K562 (cell line): ENCODE data around the gene FIS1. TPM values are rescaled to one million over a fixed set of nuclear protein-coding genes. Genes with fewer than 3 reads are reported as not detected.

Experiments used
- CBFA2T3 ChIP-seq: fragments of 450-650 bp; IDR thresholded peaks from 2 replicates; pipeline ENCODE4 v1.6.1; 2017
- GATAD2B ChIP-seq: fragments of 450-650 bp; IDR thresholded peaks from 2 replicates; pipeline ENCODE4 v1.6.1; 2017; ENCODE audit warnings: mild to moderate bottlenecking, borderline replicate concordance
- HOXB6 ChIP-seq: fragments of 250-450 bp; sonication (Bioruptor Pico); IDR thresholded peaks from 2 replicates; pipeline ENCODE4 v1.5.1; 2022; ENCODE audit warnings: mild to moderate bottlenecking, borderline replicate concordance
- MAFK ChIP-seq: IDR thresholded peaks from 2 replicates; pipeline ENCODE4 v1.6.1; 2011; ENCODE audit warnings: low read length, improper control_type of control experiment
- MBD2 ChIP-seq: sonication (generic); IDR thresholded peaks from 2 replicates; pipeline ENCODE4 v1.6.1; 2016; ENCODE audit warnings: low read depth, borderline replicate concordance
- NBN ChIP-seq: fragments of 450-650 bp; IDR thresholded peaks from 2 replicates; pipeline ENCODE4 v1.6.1; 2016; ENCODE audit warnings: low read depth, mild to moderate bottlenecking
- NCOA2 ChIP-seq, 2 experiments: fragments of 450-650 bp; IDR thresholded peaks; 2 replicates each; pipeline ENCODE4 v1.6.1; 2018; ENCODE audit warnings: mild to moderate bottlenecking in 2 of 2, moderate library complexity in 1 of 2; ENCODE audit not compliant: partially characterized antibody in 2 of 2
- NFE2 ChIP-seq: IDR thresholded peaks from 2 replicates; pipeline ENCODE4 v1.6.1; 2014; ENCODE audit warnings: antibody characterized with exemption, low read depth
- RFX1 ChIP-seq: fragments of 450-650 bp; IDR thresholded peaks from 2 replicates; pipeline ENCODE4 v1.6.1; 2016; ENCODE audit warnings: mild to moderate bottlenecking, moderate library complexity
- RUNX1 ChIP-seq: sonication (generic); IDR thresholded peaks from 2 replicates; pipeline ENCODE4 v1.6.1; 2016; ENCODE audit warnings: antibody characterized with exemption, low read depth
- SRF ChIP-seq, 2 experiments: fragments of 250-450, 450-650 bp in 1 of 2; sonication (Bioruptor Pico) in 1 of 2; sonication (generic) in 1 of 2; formaldehyde crosslinking; IDR thresholded peaks; 2 replicates each; pipeline versions ENCODE4 v1.5.0 to v1.5.1; 2020 to 2022; ENCODE audit warnings: mild to moderate bottlenecking in 1 of 2, missing genetic modification reagents in 1 of 2
- TAF1 ChIP-seq: IDR thresholded peaks from 2 replicates; pipeline ENCODE4 v1.6.1; 2011; ENCODE audit warnings: mild to moderate bottlenecking, low read length, moderate library complexity; ENCODE audit not compliant: insufficient read depth, control insufficient read depth, severe bottlenecking; ENCODE audit errors: extremely low read depth
- XRCC3 ChIP-seq: fragments of 450-650 bp; IDR thresholded peaks from 2 replicates; pipeline ENCODE4 v1.6.1; 2017; ENCODE audit warnings: mild to moderate bottlenecking, moderate library complexity
- ZEB2 ChIP-seq: fragments of 450-650 bp; IDR thresholded peaks from 2 replicates; pipeline ENCODE4 v1.6.1; 2016
- ZNF212 ChIP-seq: fragments of 450-650 bp; formaldehyde crosslinking; IDR thresholded peaks from 2 replicates; pipeline ENCODE4 v1.4.0; 2020; ENCODE audit warnings: mild to moderate bottlenecking
- ZNF239 ChIP-seq: fragments of 250-450 bp; sonication (Bioruptor Pico); IDR thresholded peaks from 2 replicates; pipeline ENCODE4 v1.4.0; 2020; ENCODE audit warnings: mild to moderate bottlenecking
- ZNF445 ChIP-seq: fragments of 250-450 bp; sonication (Bioruptor Pico); IDR thresholded peaks from 2 replicates; pipeline ENCODE4 v1.4.0; 2020; ENCODE audit warnings: low read depth, mild to moderate bottlenecking, moderate library complexity
- polyA plus RNA-seq, 8 experiments: library from polyadenylated mRNA; depleted of rRNA in 4 of 8; stranded (reverse) in 5 of 8; unstranded in 3 of 8; fragments of >200 nt; fragmentation: Nextera tagmentation in 2 of 8; fragmentation: Illumina TruSeq in 1 of 8; extraction: Ambion mirVana in 2 of 8; extraction: Trizol in 1 of 8; gene quantifications; 2 replicates each; pipeline versions ENCODE4 v1.2.1 to v1.2.3, GENCODE V29; 2011 to 2014; ENCODE audit warnings: inconsistent platforms in 1 of 8, missing spikeins in 1 of 8
- total RNA-seq, 7 experiments: library from RNA; depleted of rRNA in 6 of 7; stranded (reverse); fragments of >200 nt in 6 of 7; fragmentation: Illumina TruSeq in 2 of 7; extraction: Trizol in 2 of 7; gene quantifications; 2 replicates each; pipeline versions ENCODE4 v1.2.1 to v1.2.3, GENCODE V29; 2011 to 2021; ENCODE audit warnings: low replicate concordance in 1 of 7
- TF ChIP-seq, protein P1 (sequence below): sonication (generic); formaldehyde crosslinking; IDR thresholded peaks from 2 replicates; pipeline ENCODE4 v1.8.0; 2023; ENCODE audit warnings: missing genetic modification reagents, mild to moderate bottlenecking, borderline replicate concordance
- TF ChIP-seq, protein P2 (sequence below): sonication (generic); formaldehyde crosslinking; IDR thresholded peaks from 2 replicates; pipeline ENCODE4 v1.8.1; 2023; ENCODE audit warnings: mild to moderate bottlenecking, missing genetic modification reagents
- TF ChIP-seq, protein P3 (sequence below): fragments of 450-650 bp; IDR thresholded peaks from 2 replicates; pipeline ENCODE4 v1.6.1; 2018; ENCODE audit warnings: mild to moderate bottlenecking, low read depth; ENCODE audit not compliant: partially characterized antibody

FIS1 gene
- total and polyA plus RNA-seq, 9 of the 15 experiments (the other 6 are each of a cell fraction or from before 2014, with no cell fraction given) = 86.0 to 257 (median 144) TPM

DNA sequence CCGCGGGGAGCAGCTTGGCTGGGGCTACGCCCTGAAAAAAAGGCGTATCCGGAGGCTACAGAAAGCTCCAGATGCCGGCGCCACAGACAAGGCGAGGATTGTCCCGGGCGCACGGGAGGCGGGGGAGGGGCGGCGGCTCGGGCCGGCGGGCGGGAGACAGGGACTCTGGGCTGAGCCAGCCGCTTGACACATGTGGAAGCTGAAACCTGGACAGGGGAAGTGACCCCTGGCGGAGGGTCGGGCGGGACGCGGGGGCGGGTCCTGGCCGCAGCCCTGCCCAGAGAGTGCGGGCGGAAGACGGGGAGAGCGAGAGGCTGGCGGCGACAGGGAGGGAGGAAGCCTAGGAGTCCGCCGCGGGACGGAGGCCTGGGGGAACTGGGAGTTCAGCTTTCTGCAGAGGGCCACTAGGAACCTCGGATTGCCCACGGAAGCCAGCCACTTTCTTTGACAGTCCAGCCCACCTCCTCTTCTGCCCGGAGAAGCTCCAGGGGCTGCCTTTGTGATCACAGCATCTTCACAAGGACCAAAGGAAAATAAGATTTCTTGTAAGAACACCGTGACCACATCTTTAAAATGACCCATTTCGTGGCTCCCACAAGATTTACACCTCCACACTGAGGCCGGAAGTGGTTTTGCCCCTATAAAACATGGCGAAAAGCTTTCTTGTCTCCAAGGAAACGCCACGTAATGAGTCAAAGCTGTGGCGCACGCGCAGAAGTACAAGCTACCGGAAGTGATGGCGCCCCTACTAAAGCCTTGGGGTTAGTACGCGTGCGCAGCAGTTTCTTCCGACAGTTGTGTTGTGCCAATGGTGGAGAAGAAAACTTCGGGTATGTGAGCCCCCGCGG lies 27.3 kb downstream of the FIS1 start, which contains the start of the genes PLOD3 and ZNHIT1 (continued):
- TF ChIP-seq ZEB2 = no peak
- no peak for TF ChIP-seq MAFK
- peak; percentile 58 for TF ChIP-seq TAF1
- TF ChIP-seq NFE2 = no peak
- TF ChIP-seq NBN = 0 out of 2 replicates have a peak, but pooled peaks have one; percentile 27
- TF ChIP-seq ZNF445 (CRISPR knock-in tag) = no peak
- no peak for TF ChIP-seq HOXB6 (CRISPR knock-in tag)
- no peak for TF ChIP-seq XRCC3
- TF ChIP-seq RFX1 = peak; percentile 98
- TF ChIP-seq, protein P1, sequence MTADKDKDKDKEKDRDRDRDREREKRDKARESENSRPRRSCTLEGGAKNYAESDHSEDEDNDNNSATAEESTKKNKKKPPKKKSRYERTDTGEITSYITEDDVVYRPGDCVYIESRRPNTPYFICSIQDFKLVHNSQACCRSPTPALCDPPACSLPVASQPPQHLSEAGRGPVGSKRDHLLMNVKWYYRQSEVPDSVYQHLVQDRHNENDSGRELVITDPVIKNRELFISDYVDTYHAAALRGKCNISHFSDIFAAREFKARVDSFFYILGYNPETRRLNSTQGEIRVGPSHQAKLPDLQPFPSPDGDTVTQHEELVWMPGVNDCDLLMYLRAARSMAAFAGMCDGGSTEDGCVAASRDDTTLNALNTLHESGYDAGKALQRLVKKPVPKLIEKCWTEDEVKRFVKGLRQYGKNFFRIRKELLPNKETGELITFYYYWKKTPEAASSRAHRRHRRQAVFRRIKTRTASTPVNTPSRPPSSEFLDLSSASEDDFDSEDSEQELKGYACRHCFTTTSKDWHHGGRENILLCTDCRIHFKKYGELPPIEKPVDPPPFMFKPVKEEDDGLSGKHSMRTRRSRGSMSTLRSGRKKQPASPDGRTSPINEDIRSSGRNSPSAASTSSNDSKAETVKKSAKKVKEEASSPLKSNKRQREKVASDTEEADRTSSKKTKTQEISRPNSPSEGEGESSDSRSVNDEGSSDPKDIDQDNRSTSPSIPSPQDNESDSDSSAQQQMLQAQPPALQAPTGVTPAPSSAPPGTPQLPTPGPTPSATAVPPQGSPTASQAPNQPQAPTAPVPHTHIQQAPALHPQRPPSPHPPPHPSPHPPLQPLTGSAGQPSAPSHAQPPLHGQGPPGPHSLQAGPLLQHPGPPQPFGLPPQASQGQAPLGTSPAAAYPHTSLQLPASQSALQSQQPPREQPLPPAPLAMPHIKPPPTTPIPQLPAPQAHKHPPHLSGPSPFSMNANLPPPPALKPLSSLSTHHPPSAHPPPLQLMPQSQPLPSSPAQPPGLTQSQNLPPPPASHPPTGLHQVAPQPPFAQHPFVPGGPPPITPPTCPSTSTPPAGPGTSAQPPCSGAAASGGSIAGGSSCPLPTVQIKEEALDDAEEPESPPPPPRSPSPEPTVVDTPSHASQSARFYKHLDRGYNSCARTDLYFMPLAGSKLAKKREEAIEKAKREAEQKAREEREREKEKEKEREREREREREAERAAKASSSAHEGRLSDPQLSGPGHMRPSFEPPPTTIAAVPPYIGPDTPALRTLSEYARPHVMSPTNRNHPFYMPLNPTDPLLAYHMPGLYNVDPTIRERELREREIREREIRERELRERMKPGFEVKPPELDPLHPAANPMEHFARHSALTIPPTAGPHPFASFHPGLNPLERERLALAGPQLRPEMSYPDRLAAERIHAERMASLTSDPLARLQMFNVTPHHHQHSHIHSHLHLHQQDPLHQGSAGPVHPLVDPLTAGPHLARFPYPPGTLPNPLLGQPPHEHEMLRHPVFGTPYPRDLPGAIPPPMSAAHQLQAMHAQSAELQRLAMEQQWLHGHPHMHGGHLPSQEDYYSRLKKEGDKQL (CRISPR knock-in tag) = no peak
- peak; percentile 47 for TF ChIP-seq MBD2
- TF ChIP-seq CBFA2T3 = peak; percentile 36; the same call in 1 of the 2 replicates
- TF ChIP-seq, protein P2, sequence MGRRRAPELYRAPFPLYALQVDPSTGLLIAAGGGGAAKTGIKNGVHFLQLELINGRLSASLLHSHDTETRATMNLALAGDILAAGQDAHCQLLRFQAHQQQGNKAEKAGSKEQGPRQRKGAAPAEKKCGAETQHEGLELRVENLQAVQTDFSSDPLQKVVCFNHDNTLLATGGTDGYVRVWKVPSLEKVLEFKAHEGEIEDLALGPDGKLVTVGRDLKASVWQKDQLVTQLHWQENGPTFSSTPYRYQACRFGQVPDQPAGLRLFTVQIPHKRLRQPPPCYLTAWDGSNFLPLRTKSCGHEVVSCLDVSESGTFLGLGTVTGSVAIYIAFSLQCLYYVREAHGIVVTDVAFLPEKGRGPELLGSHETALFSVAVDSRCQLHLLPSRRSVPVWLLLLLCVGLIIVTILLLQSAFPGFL = no peak
- TF ChIP-seq SRF (CRISPR knock-in tag; IDR thresholded peaks at IDR 0.05) = no peak; a peak in 1 of 4 replicates
- TF ChIP-seq ZNF239 (CRISPR knock-in tag) = no peak
- no peak for TF ChIP-seq ZNF212 (CRISPR knock-in tag)
- 0 out of 2 replicates have a peak, but pooled peaks have one; percentile 12 for TF ChIP-seq GATAD2B
- peak; percentile 22; the same call in 1 of the 2 replicates for TF ChIP-seq RUNX1
- no peak for TF ChIP-seq NCOA2 (IDR thresholded peaks at IDR 0.05; ENCODE audit: partially characterized antibody in 2 of 2)
- TF ChIP-seq, protein P3, sequence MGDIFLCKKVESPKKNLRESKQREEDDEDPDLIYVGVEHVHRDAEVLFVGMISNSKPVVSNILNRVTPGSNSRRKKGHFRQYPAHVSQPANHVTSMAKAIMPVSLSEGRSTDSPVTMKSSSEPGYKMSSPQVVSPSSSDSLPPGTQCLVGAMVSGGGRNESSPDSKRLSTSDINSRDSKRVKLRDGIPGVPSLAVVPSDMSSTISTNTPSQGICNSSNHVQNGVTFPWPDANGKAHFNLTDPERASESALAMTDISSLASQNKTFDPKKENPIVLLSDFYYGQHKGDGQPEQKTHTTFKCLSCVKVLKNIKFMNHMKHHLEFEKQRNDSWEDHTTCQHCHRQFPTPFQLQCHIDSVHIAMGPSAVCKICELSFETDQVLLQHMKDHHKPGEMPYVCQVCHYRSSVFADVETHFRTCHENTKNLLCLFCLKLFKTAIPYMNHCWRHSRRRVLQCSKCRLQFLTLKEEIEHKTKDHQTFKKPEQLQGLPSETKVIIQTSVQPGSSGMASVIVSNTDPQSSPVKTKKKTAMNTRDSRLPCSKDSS = no peak
